ENCODE measurements around the gene MED15.

DNA sequence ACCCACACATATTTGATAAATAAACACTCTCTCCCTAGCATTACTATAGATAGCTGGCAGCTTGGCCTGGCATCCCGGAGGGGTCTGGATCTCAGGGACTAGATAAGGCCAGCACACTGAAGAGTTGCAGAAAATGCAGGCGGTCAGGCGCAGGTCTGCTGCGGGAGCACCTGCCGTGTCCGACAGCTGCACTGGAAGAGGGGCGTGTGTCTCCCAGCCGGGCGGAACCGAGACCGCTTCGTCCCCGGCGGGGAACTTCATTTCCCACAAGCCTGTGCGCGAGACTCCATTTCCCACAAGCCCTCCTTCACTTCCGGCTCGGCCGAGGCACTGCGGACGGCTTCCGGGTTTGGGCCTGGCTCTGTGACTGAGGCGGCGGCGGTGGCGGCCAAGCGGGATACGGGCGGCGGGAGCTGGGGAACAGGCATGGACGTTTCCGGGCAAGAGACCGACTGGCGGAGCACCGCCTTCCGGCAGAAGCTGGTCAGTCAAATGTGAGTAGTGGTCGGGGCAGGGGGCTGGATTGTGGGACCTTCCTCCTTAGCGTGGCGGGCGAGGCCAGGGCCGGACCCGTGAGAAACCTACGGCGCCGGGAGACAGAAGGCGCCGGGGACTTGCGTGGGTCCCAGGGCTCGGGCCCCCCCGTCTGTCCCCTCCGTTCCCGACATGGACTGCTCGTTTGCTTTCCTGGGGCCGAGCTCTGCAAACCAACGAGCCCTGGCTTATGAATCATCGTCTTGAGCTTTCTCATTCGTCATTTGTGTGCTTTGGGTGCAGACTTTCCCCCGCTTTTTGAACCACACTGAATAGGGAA lies at the start of gene MED15:
- TF ChIP-seq CTCF (conservative IDR thresholded peaks at IDR 0.05; ENCODE audit: low read depth, low read length) (no peak), POLR2A (IDR thresholded peaks at IDR 0.05; ENCODE audit: low read depth, low read length) (peak; percentile 95), CEBPB (IDR thresholded peaks at IDR 0.05; ENCODE audit: low read depth, low read length) (no peak), RCOR1 (IDR thresholded peaks at IDR 0.05; ENCODE audit: insufficient replicate concordance, low read length) (no peak), USF2 (IDR thresholded peaks at IDR 0.05; ENCODE audit: low read depth, low read length) (no peak), RAD21 (IDR thresholded peaks at IDR 0.05; ENCODE audit: low read length) (0 out of 2 replicates have a peak, but pooled peaks have one; percentile 26), MXI1 (IDR thresholded peaks at IDR 0.05; ENCODE audit: borderline replicate concordance, low read depth, low read length) (peak; percentile 46; the same call in 1 of the 2 replicates)

Measured in IMR-90 (cell line).